ENCODE measurements around the gene DSCAM. TPM values are rescaled to one million over a fixed set of nuclear protein-coding genes. Genes with fewer than 3 reads are reported as not detected.

The DSCAM gene
- total RNA-seq, 1 experiment from 2014 or later: not detected

- no TSS peak for BruUV-seq (replicated peaks)
- ATAC-seq (no peak), DNase-seq (ENCODE audit: low read depth, low spot score) (no peak)
- ChIA-PET CTCF (no interaction called here), RAD21 (ENCODE audit: low non-redundant PET in 1 of 2, low total read pairs in 2 of 2, uncharacterized antibody in 2 of 2, unreplicated experiment in 2 of 2) (no interaction called here), POLR2A (no interaction called here)
- Histone ChIP-seq H3K4me2 (ENCODE audit: low read length) (no peak overlapping the region), H3K36me3 (ENCODE audit: control insufficient read depth in 1 of 2, insufficient read depth in 2 of 2, low read length in 2 of 2) (no peaks in the 10 kb centered on the region), H3K9ac (ENCODE audit: low read length) (no peak overlapping the region), H3K9me2 (ENCODE audit: insufficient read depth) (no peaks in the 10 kb centered on the region), H3K4me3 (replicated peaks in 1 of 2; ENCODE audit: low read depth in 1 of 2, low read length in 2 of 2) (no peak overlapping the region), H3K27me3 (ENCODE audit: insufficient read depth, low read length) (no peaks in the 10 kb centered on the region), H2AFZ (ENCODE audit: low read depth, low read length, poor library complexity, severe bottlenecking) (no peak overlapping the region), H3K4me1 (ENCODE audit: control insufficient read depth in 1 of 2, insufficient read depth in 2 of 2, low read length in 2 of 2) (no peaks in the 10 kb centered on the region), H3K27ac (ENCODE audit: low read depth, low read length) (no peak overlapping the region), H3K9me3 (ENCODE audit: control insufficient read depth in 1 of 2, insufficient read depth in 1 of 2, low read depth in 1 of 2, low read length in 2 of 2) (peaks cover 27 to 44% of the 10 kb centered on the region in 2 experiments; a peak in 2 of 4 replicates), H3K79me2 (ENCODE audit: insufficient read depth, low read length) (no peaks in the 10 kb centered on the region), H4K20me1 (ENCODE audit: insufficient read depth) (no peaks in the 10 kb centered on the region)
- TF ChIP-seq SRF (IDR thresholded peaks at IDR 0.05; ENCODE audit: low read depth) (no peak), CTCF (IDR thresholded peaks at IDR 0.05 in 2 of 3, conservative IDR thresholded peaks at IDR 0.05 in 1 of 3; ENCODE audit: borderline replicate concordance in 1 of 3, insufficient read depth in 1 of 3, low read depth in 2 of 3, low read length in 2 of 3) (no peak), JUND (IDR thresholded peaks at IDR 0.05) (no peak), ZBTB33 (IDR thresholded peaks at IDR 0.05; ENCODE audit: extremely low read depth, insufficient replicate concordance, low read length) (no peak), TCF7L2 (IDR thresholded peaks at IDR 0.05; ENCODE audit: borderline replicate concordance, extremely low read depth, insufficient read depth, insufficient read length) (no peak), EZH2phosphoT487 (IDR thresholded peaks at IDR 0.05; ENCODE audit: borderline replicate concordance) (no peak), EGR1 (IDR thresholded peaks at IDR 0.05; ENCODE audit: low read depth) (no peak), SIN3A (IDR thresholded peaks at IDR 0.05; ENCODE audit: low read depth) (no peak), YY1 (IDR thresholded peaks at IDR 0.05; ENCODE audit: extremely low read depth, insufficient replicate concordance, low read depth, low read length) (no peak), CEBPB (IDR thresholded peaks at IDR 0.05; ENCODE audit: low read depth) (no peak), ATF3 (IDR thresholded peaks at IDR 0.05) (no peak), MAX (IDR thresholded peaks at IDR 0.05) (no peak), FOSL1 (IDR thresholded peaks at IDR 0.05; ENCODE audit: low read depth) (no peak), EZH2 (IDR thresholded peaks at IDR 0.05) (no peak)
- intact Hi-C loops (cut with micrococcal nuclease): no loop called here
Measured at GRCh38 chr21:40187946-40188654, 658.9 kb downstream of the DSCAM start.

Measured in HCT116 (cell line).